Activated T-cell treated with anti-CD3 and anti-CD28 coated beads, Interleukin-2, amount 50 U/mL, for 1 hour (primary cell): ENCODE results near the gene SPIB.

Source experiments
- DNase-seq: peaks from one replicate; pipeline ENCODE4 v3.0.0-alpha.2; 2020

SPIB gene

DNA sequence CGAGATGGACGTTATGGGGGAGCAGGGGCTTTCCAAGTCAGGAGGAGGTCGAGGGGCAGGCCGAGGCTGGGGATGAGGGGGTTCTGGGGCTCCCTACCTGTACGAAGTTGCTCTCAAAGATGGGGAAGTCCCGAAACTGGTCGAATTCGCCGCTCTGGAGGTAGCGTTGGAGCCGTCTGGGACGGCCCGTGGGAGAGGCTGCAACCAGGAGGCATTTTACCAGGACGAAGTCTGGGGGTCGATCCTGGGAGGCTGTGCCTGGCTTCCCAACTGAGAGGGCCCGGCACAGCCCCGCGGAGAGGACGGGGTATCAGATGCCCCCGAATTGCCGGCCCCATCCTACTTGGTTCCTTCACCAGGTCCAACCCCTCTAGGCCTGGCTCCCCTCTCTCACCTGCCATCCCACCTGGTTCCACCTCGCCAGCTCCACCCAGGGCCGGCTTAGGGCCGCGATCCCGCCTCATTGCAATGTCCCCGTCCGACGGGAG, 57.0 kb downstream of the SPIB start:
- no peak for DNase-seq

- peak; percentile 96 for DNase-seq
Measured at GRCh38 chr19:50476224-50476906, 57.6 kb downstream of the SPIB start, which contains the start of the genes EMC10 and GARIN5A. Gene EMC10 (plus strand): TSS chr19:50476507. CDS start chr19:50476545, 38 bp downstream. Gene GARIN5A (minus strand): TSS chr19:50476848. CDS start chr19:50476388, 460 bp downstream.

- no peak for DNase-seq
Measured at GRCh38 chr19:50476907-50477238, 58.1 kb downstream of the SPIB start.

- no peak for DNase-seq
Measured at GRCh38 chr19:50477751-50478515, 59.2 kb downstream of the SPIB start.

GRCh38 chr19:50478901-50479715, 60.4 kb downstream of the SPIB start:
- no peak for DNase-seq

GRCh38 chr19:50479761-50480251, 61.1 kb downstream of the SPIB start:
- no peak for DNase-seq

DNA sequence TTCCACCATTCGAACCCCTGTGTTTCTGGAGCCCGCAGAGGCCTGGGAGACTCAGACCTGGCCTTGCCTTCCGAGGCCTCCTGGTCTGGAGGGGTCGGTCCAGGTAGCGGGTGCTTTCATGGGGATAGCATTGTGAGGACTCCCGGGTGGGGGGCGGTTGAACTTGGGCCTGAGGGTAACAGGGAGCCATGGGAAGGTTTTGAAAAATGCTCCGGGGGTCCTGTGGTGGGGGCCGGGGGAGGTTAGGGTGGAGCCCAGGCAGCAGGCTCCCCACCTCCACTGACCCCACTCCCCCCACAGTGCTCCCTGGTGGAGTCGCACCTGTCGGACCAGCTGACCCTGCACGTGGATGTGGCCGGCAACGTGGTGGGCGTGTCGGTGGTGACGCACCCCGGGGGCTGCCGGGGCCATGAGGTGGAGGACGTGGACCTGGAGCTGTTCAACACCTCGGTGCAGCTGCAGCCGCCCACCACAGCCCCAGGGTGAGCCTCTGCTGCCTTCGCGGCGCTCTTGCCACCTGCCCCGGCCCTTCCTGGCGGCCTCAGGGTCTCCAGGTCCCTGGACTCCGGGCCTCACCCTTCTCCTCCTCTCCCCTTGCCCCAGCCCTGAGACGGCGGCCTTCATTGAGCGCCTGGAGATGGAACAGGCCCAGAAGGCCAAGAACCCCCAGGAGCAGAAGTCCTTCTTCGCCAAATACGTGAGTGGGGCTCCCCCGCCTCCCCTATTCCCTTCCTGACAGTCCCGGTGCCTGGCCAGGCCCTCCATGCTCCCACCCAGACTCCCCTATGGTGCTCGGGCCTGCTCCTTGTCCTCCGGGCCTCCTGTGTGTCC, 61.8 kb downstream of the SPIB start:
- DNase-seq: no peak
